ENCODE results near the gene COPA.

The COPA gene

GRCh38 chr1:160362168-160362957 lies 19.3 kb upstream of the COPA start:
- no peak for DNase-seq

- DNase-seq, result no peak
Measured at GRCh38 chr1:160361814-160362167, 18.7 kb upstream of the COPA start.

- DNase-seq, result no peak
Measured at GRCh38 chr1:160361199-160361598, 18.1 kb upstream of the COPA start.

- DNase-seq, result no peak
Measured at GRCh38 chr1:160360227-160360695, 17.2 kb upstream of the COPA start.

- no peak for DNase-seq
Measured at GRCh38 chr1:160359559-160360226, 16.6 kb upstream of the COPA start.

- no peak for DNase-seq
Measured at GRCh38 chr1:160358073-160358472, 15.0 kb upstream of the COPA start.

- DNase-seq, result no peak
Measured at GRCh38 chr1:160357286-160358002, 14.4 kb upstream of the COPA start.

- peak; percentile 16 for DNase-seq
Measured at GRCh38 chr1:160354388-160354985, 11.4 kb upstream of the COPA start.

GRCh38 chr1:160353223-160353622 lies 10.2 kb upstream of the COPA start:
- no peak for DNase-seq

- DNase-seq, result no peak
Measured at GRCh38 chr1:160352555-160352954, 9.5 kb upstream of the COPA start.

GRCh38 chr1:160351629-160352028 lies 8.6 kb upstream of the COPA start:
- DNase-seq, result no peak

GRCh38 chr1:160346958-160347357 lies 3.9 kb upstream of the COPA start:
- DNase-seq, result no peak

GRCh38 chr1:160346463-160346862 lies 3.4 kb upstream of the COPA start:
- DNase-seq, result no peak

GRCh38 chr1:160344936-160345335 lies 1.9 kb upstream of the COPA start:
- DNase-seq, result no peak

- no peak for DNase-seq
Measured at GRCh38 chr1:160344241-160344640, 1.2 kb upstream of the COPA start.

GRCh38 chr1:160342526-160342925 lies 524 bp downstream of the COPA start:
- peak; percentile 4 for DNase-seq

GRCh38 chr1:160340866-160341265 lies 2.2 kb downstream of the COPA start:
- no peak for DNase-seq

- no peak for DNase-seq
Measured at GRCh38 chr1:160340146-160340545, 2.9 kb downstream of the COPA start.

- no peak for DNase-seq
Measured at GRCh38 chr1:160338580-160338979, 4.5 kb downstream of the COPA start.

- no peak for DNase-seq
Measured at GRCh38 chr1:160332516-160332915, 10.5 kb downstream of the COPA start.

GRCh38 chr1:160330119-160330518 lies 12.9 kb downstream of the COPA start:
- DNase-seq, result no peak

- no peak for DNase-seq
Measured at GRCh38 chr1:160328184-160328583, 14.9 kb downstream of the COPA start.

GRCh38 chr1:160326418-160326817 lies 16.6 kb downstream of the COPA start:
- no peak for DNase-seq

Measured in CD4-positive, alpha-beta T cell treated with Interleukin-6 for 4 hours (primary cell).